Mesenchymal stem cell (in vitro differentiated cells and primary cell): Measurements from ENCODE around the gene NHLRC4.

Experiments
- DNase-seq: peaks from one replicate; pipeline ENCODE4 v3.0.0-alpha.2; 2013
- H2AFZ ChIP-seq: one replicate; pipeline ENCODE4 v1.6.1; 2013; ENCODE audit warnings: low read depth, mild to moderate bottlenecking, control low read depth, inconsistent platforms, low read length, moderate library complexity
- H2AK5ac ChIP-seq: 2 replicates; pipeline ENCODE4 v1.6.1; 2013; ENCODE audit warnings: low read length, moderate library complexity, mild to moderate bottlenecking, inconsistent platforms; ENCODE audit not compliant: severe bottlenecking
- H2BK120ac ChIP-seq: one replicate; pipeline ENCODE4 v1.6.1; 2013; ENCODE audit warnings: low read depth, mild to moderate bottlenecking, inconsistent platforms, low read length, moderate library complexity
- H2BK12ac ChIP-seq, 2 experiments: one replicate each; pipeline ENCODE4 v1.6.1; 2013; ENCODE audit warnings: inconsistent platforms in 2 of 2, low read length in 2 of 2, mild to moderate bottlenecking in 2 of 2, moderate library complexity in 2 of 2, control low read depth in 1 of 2
- H2BK15ac ChIP-seq: one replicate; pipeline ENCODE4 v1.6.1; 2013; ENCODE audit warnings: mild to moderate bottlenecking, low read depth, inconsistent platforms; ENCODE audit not compliant: poor library complexity, severe bottlenecking
- H2BK5ac ChIP-seq: 2 replicates; pipeline ENCODE4 v1.6.1; 2013; ENCODE audit warnings: low read depth, mild to moderate bottlenecking, low read length, control low read depth, inconsistent platforms; ENCODE audit not compliant: poor library complexity, severe bottlenecking
- H3K14ac ChIP-seq, 2 experiments: one replicate each; pipeline ENCODE4 v1.6.1; 2013; ENCODE audit warnings: inconsistent platforms in 2 of 2, low read length in 2 of 2, control low read depth in 1 of 2, mild to moderate bottlenecking in 1 of 2, moderate library complexity in 1 of 2
- H3K18ac ChIP-seq, 2 experiments: one replicate each; pipeline ENCODE4 v1.6.1; 2013; ENCODE audit warnings: inconsistent platforms in 2 of 2, low read length in 2 of 2, control low read depth in 1 of 2, low read depth in 1 of 2, mild to moderate bottlenecking in 1 of 2
- H3K23ac ChIP-seq, 2 experiments: one replicate each; pipeline ENCODE4 v1.6.1; 2013; ENCODE audit warnings: inconsistent platforms in 2 of 2, low read length in 2 of 2, mild to moderate bottlenecking in 2 of 2, moderate library complexity in 2 of 2, control low read depth in 1 of 2
- H3K27ac ChIP-seq: 2 replicates; pipeline ENCODE4 v1.5.1; 2013; ENCODE audit warnings: mild to moderate bottlenecking, moderate library complexity, low read length, control low read depth, inconsistent platforms; ENCODE audit not compliant: poor library complexity, severe bottlenecking
- H3K27me3 ChIP-seq, 2 experiments: 2 replicates each; pipeline versions ENCODE4 v1.6.1 to v1.7.0; 2013; ENCODE audit warnings: low read length in 2 of 2, mild to moderate bottlenecking in 2 of 2, moderate library complexity in 2 of 2, control low read depth in 1 of 2, inconsistent platforms in 1 of 2; ENCODE audit not compliant: control insufficient read depth in 1 of 2, insufficient read depth in 1 of 2
- H3K36me3 ChIP-seq, 2 experiments: 2 replicates each; pipeline versions ENCODE4 v1.6.1 to v1.7.0; 2013; ENCODE audit warnings: low read length in 2 of 2, control low read depth in 1 of 2, inconsistent platforms in 1 of 2, low read depth in 1 of 2, mild to moderate bottlenecking in 1 of 2; ENCODE audit not compliant: insufficient read depth in 2 of 2, control insufficient read depth in 1 of 2
- H3K4ac ChIP-seq, 2 experiments: one replicate each; pipeline ENCODE4 v1.6.1; 2013; ENCODE audit warnings: inconsistent platforms in 2 of 2, low read length in 2 of 2, mild to moderate bottlenecking in 2 of 2, moderate library complexity in 2 of 2, control low read depth in 1 of 2, low read depth in 1 of 2
- H3K4me1 ChIP-seq: 2 replicates; pipeline ENCODE4 v1.6.1; 2013; ENCODE audit warnings: low read depth, low read length, control low read depth; ENCODE audit not compliant: control insufficient read depth, insufficient read depth
- H3K4me2 ChIP-seq: 2 replicates; pipeline ENCODE4 v1.6.1; 2013; ENCODE audit warnings: low read length, mild to moderate bottlenecking, inconsistent platforms; ENCODE audit not compliant: poor library complexity, severe bottlenecking
- H3K4me3 ChIP-seq, 2 experiments: 2 replicates each; pipeline versions ENCODE4 v1.5.1 to v1.7.0; 2013; ENCODE audit warnings: low read length in 2 of 2, mild to moderate bottlenecking in 2 of 2, control low read depth in 1 of 2, low read depth in 1 of 2; ENCODE audit not compliant: insufficient read depth in 1 of 2
- H3K79me1 ChIP-seq: replicated peaks from 2 replicates; pipeline ENCODE4 v1.6.1; 2013; ENCODE audit warnings: mild to moderate bottlenecking, control low read depth, low read length, inconsistent platforms; ENCODE audit not compliant: poor library complexity, severe bottlenecking
- H3K9ac ChIP-seq: 2 replicates; pipeline ENCODE4 v1.7.0; 2013; ENCODE audit warnings: mild to moderate bottlenecking, low read length, moderate library complexity
- H3K9me3 ChIP-seq: 2 replicates; pipeline ENCODE4 v1.7.0; 2013; ENCODE audit warnings: mild to moderate bottlenecking, low read length; ENCODE audit not compliant: control insufficient read depth
- H4K8ac ChIP-seq: one replicate; pipeline ENCODE4 v1.6.1; 2013; ENCODE audit warnings: inconsistent platforms, mild to moderate bottlenecking, low read length, moderate library complexity
- H4K91ac ChIP-seq: one replicate; pipeline ENCODE4 v1.6.1; 2013; ENCODE audit warnings: mild to moderate bottlenecking, low read length, inconsistent platforms
- WGBS: methylation state at CpG from one replicate; pipeline ENCODE4 v1.1.7; 2013; ENCODE audit warnings: mixed read lengths; 5-methylcytosine and 5-hydroxymethylcytosine counted together

The NHLRC4 gene

DNA sequence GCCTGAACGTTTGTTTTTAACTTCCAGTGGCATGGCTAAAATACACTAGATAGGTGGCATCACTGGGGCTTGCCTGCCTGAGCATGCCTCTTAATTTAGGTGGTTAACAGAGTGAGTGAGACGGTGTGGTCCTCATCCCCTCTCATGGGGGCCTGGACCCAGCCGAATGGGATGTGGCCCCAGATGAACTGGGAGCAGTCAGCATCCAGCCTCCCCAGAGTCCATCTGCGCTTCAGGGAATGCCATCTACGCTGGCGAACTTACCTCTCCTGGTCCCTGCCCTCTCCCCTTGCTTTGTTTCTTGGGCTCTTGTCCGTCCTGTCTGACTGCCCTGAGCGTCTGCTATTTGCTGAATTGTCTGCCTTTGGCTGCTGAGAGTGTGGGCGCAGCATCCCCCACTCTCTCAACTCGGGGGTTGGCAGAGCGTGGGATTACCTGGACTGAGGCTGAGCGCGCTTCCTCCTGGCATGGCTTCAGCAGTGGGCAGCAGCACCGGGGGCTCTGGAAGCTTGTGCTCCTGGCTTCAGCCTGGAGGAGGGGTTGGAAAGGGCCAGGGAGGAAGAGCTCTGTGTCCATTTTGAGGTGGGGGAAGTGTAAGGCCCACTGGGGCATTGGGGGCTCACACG lies 25.2 kb downstream of the NHLRC4 start:
- no peak overlapping the region for H2BK15ac ChIP-seq
- H2BK5ac ChIP-seq, result no peak overlapping the region
- peak overlapping the region; percentile 19 for H4K91ac ChIP-seq
- no peaks in the 10 kb centered on the region for H3K9me3 ChIP-seq
- no peak overlapping the region for H3K4ac ChIP-seq
- H2BK12ac ChIP-seq, result no peak overlapping the region
- no peak overlapping the region for H3K4me3 ChIP-seq
- H3K79me1 ChIP-seq, result peaks cover 49% of the 10 kb centered on the region
- H2BK120ac ChIP-seq, result no peak overlapping the region
- H3K4me1 ChIP-seq, result peaks cover 51% of the 10 kb centered on the region
- H4K8ac ChIP-seq, result no peak overlapping the region
- no peak overlapping the region for H2AK5ac ChIP-seq
- DNase-seq, result no peak
- H3K36me3 ChIP-seq, result peaks cover 0 to 28% of the 10 kb centered on the region in 2 experiments
- H3K9ac ChIP-seq, result no peak overlapping the region
- no peak overlapping the region for H3K27ac ChIP-seq
- H3K14ac ChIP-seq, result no peak overlapping the region
- H3K27me3 ChIP-seq, result no peaks in the 10 kb centered on the region
- 95% methylated on average over 15 of the region's 15 CpGs for WGBS
- H3K23ac ChIP-seq, result no peak overlapping the region
- no peak overlapping the region for H3K18ac ChIP-seq
- no peak overlapping the region for H2AFZ ChIP-seq
- no peak overlapping the region for H3K4me2 ChIP-seq

DNA sequence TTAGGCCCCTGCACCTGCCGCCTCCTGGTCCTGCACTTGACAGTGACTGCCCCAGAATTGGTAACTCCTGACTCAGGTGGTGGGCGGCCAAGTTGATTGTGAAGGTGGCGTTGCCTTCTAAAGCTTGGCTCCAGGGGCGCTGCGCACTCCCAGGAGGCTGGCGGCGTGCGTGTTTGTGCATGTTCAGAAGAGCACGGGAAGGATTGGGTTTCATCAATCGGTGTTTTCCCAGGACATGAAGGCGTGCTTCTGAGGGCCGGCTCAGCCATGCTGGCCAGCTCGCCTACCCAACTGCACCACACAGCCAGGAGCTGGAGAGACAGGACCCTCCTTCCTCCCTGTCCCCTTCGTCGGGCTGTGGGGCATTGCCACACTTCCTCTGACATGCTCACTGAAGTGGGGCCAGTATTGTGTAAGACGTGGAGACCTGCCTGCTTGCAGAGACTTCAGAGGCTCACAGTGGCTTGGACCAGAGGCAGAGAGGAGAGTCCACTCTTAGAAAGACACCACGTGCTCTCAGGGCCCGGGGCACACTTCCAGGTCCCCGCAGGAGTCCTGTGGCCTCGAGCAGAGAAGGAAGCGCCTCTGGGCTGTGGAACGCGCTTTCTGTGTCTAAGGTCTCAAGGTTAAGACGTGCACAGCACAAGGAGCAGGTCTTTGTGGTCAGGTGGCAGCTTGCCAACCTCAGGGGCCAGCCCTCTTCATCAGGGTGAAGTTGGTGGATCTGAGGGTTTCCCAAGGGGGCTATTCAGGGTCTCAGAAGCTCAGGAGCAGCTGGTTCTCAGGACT lies 25.9 kb downstream of the NHLRC4 start:
- no peak overlapping the region for H3K9ac ChIP-seq
- peaks cover 51% of the 10 kb centered on the region for H3K79me1 ChIP-seq
- no peaks in the 10 kb centered on the region for H3K9me3 ChIP-seq
- H3K14ac ChIP-seq, result no peak overlapping the region
- peaks cover 45% of the 10 kb centered on the region for H3K4me1 ChIP-seq
- no peak overlapping the region for H2AK5ac ChIP-seq
- no peak overlapping the region for H3K27ac ChIP-seq
- no peak overlapping the region for H3K18ac ChIP-seq
- WGBS, result 92% methylated on average over 24 of the region's 24 CpGs
- DNase-seq, result peak; percentile 61
- H4K91ac ChIP-seq, result peak overlapping the region; percentile 19
- no peak overlapping the region for H3K4me3 ChIP-seq
- H3K23ac ChIP-seq, result no peak overlapping the region
- no peak overlapping the region for H4K8ac ChIP-seq
- H2BK15ac ChIP-seq, result no peak overlapping the region
- no peak overlapping the region for H2BK5ac ChIP-seq
- no peak overlapping the region for H2BK12ac ChIP-seq
- no peak overlapping the region for H2AFZ ChIP-seq
- H3K4me2 ChIP-seq, result no peak overlapping the region
- H2BK120ac ChIP-seq, result no peak overlapping the region
- peaks cover 0 to 29% of the 10 kb centered on the region in 2 experiments for H3K36me3 ChIP-seq
- H3K27me3 ChIP-seq, result no peaks in the 10 kb centered on the region
- H3K4ac ChIP-seq, result no peak overlapping the region

DNA sequence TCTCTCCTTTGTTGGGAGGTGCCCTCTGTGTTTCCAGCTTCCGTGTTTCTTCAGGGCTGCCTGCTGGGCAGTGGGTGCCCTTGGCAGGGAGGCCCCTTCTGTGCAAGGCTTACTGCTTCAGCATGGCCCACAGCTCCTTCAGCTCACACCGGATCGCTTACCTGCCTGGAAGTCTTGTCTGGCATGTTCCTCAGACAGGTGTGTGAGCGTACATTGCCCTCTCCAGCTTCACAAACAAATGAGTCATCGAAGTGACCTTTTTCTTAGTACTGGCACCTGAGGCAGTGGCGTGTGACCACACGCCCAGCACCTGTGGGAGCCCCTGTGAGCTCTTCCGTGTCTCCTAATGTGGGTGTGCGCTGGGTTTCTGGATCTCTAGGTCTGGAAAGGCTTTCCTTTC lies 26.6 kb downstream of the NHLRC4 start:
- H3K4me2 ChIP-seq, result no peak overlapping the region
- H3K14ac ChIP-seq, result no peak overlapping the region
- no peak for DNase-seq
- no peak overlapping the region for H3K4me3 ChIP-seq
- H3K27ac ChIP-seq, result no peak overlapping the region
- H3K36me3 ChIP-seq, result peaks cover 0 to 29% of the 10 kb centered on the region in 2 experiments
- H3K79me1 ChIP-seq, result peaks cover 45% of the 10 kb centered on the region
- peaks cover 38% of the 10 kb centered on the region for H3K4me1 ChIP-seq
- no peaks in the 10 kb centered on the region for H3K27me3 ChIP-seq
- no peak overlapping the region for H2BK120ac ChIP-seq
- no peak overlapping the region for H2BK15ac ChIP-seq
- H3K23ac ChIP-seq, result no peak overlapping the region
- H4K8ac ChIP-seq, result no peak overlapping the region
- H4K91ac ChIP-seq, result no peak overlapping the region
- no peaks in the 10 kb centered on the region for H3K9me3 ChIP-seq
- WGBS, result 95% methylated on average over 9 of the region's 9 CpGs
- no peak overlapping the region for H2AK5ac ChIP-seq
- H3K9ac ChIP-seq, result no peak overlapping the region
- no peak overlapping the region for H2AFZ ChIP-seq
- no peak overlapping the region for H2BK5ac ChIP-seq
- no peak overlapping the region for H2BK12ac ChIP-seq
- no peak overlapping the region for H3K4ac ChIP-seq
- no peak overlapping the region for H3K18ac ChIP-seq

DNA sequence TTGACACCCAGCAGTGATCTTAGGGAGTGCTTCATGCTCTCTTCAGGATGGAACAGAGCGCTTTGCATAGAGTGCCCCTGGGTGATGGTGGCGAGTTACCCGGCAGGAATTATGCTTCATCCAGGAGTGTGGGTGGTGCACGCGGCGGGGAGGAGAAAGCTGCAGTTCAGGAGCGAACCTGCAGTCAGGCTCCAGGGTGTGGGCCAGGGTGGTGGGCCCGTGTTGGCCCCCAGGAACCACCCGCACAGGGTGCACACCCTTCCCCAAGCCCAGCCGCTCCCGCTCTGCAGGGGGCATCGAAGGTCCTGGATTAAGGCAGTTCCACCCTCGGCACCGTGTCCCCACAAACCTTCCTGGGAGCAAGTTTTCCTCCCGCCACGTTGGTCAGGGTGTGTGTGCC lies 27.0 kb downstream of the NHLRC4 start:
- Histone ChIP-seq H3K4me3 (no peak overlapping the region), H3K27me3 (no peaks in the 10 kb centered on the region), H3K27ac (no peak overlapping the region), H3K9me3 (no peaks in the 10 kb centered on the region), H3K23ac (no peak overlapping the region), H3K36me3 (peaks cover 0 to 33% of the 10 kb centered on the region in 2 experiments), H2BK12ac (no peak overlapping the region), H3K18ac (no peak overlapping the region), H2AFZ (no peak overlapping the region), H3K4me1 (peaks cover 36% of the 10 kb centered on the region), H2BK120ac (no peak overlapping the region), H3K9ac (no peak overlapping the region), H3K4ac (no peak overlapping the region), H2AK5ac (no peak overlapping the region), H2BK15ac (no peak overlapping the region), H4K91ac (no peak overlapping the region), H4K8ac (no peak overlapping the region), H3K79me1 (peaks cover 44% of the 10 kb centered on the region), H2BK5ac (no peak overlapping the region), H3K4me2 (no peak overlapping the region), H3K14ac (no peak overlapping the region)
- no peak for DNase-seq
- 97% methylated on average over 16 of the region's 16 CpGs for WGBS
